HCT116 (cell line): ENCODE measurements around the gene CCL18.

Experiments used
- CTCF ChIP-seq, 3 experiments: fragments of 200-600 bp in 1 of 3; sonication (generic) in 1 of 3; IDR thresholded peaks in 2 of 3; conservative IDR thresholded peaks in 1 of 3; 2 replicates each; pipeline ENCODE4 v1.5.1; 2012 to 2017; ENCODE audit warnings: low read depth in 2 of 3, low read length in 2 of 3, antibody characterized with exemption in 1 of 3, borderline replicate concordance in 1 of 3, control low read depth in 1 of 3, mild to moderate bottlenecking in 1 of 3, mixed read lengths in 1 of 3, mixed run types in 1 of 3, moderate library complexity in 1 of 3; ENCODE audit not compliant: insufficient read depth in 1 of 3
- EZH2phosphoT487 ChIP-seq: fragments of 200-600 bp; IDR thresholded peaks from 2 replicates; pipeline ENCODE4 v1.6.1; 2018; ENCODE audit warnings: antibody characterized with exemption, borderline replicate concordance
- JUND ChIP-seq: IDR thresholded peaks from 2 replicates; pipeline ENCODE4 v1.6.1; 2012

GRCh38 chr17:36048066-36048465, 16.0 kb upstream of the CCL18 start:
- TF ChIP-seq CTCF (IDR thresholded peaks at IDR 0.05 in 2 of 3, conservative IDR thresholded peaks at IDR 0.05 in 1 of 3; ENCODE audit: borderline replicate concordance in 1 of 3, insufficient read depth in 1 of 3, low read depth in 2 of 3, low read length in 2 of 3) (no peak), EZH2phosphoT487 (no peak), JUND (no peak)
